HG03460 (cell line): Measurements from ENCODE around the gene ANAPC15.
"Not testable (repeated sequence)": the region's sequence is repeated elsewhere in the genome, so short reads cannot be mapped to it uniquely, and the experiment has no call there.

Source experiments
- ATAC-seq: cut with Tn5 transposase; IDR thresholded peaks from one replicate; pipeline ENCODE4 v1.9.1; 2021; ENCODE audit not compliant: unreplicated experiment

Gene ANAPC15

GRCh38 chr11:72112143-72112977, at the start of gene ANAPC15:
Gene ANAPC15 (minus strand): TSS chr11:72112695. CDS start chr11:72111276, 1,419 bp downstream.
- peak; percentile 90 for ATAC-seq

DNA sequence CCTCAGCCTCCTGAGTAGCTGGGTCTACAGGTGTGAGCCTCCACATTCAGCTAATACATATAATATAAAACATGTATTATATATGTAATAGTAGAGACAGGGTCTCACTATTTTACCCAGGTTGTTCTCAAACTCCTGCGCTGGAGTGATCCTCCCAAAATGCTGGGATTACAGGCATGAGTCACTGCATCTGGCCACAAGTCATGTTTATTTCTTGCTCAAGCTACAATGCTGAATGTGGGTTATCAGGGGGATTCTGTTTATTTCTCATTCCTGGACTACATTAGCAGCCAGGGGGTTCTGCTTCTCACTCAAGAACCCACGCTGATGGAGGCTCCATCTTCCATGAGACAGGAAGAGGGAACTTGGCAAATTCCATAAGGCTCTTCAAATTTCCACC, 47.8 kb upstream of the ANAPC15 start:
- ATAC-seq = no peak

DNA sequence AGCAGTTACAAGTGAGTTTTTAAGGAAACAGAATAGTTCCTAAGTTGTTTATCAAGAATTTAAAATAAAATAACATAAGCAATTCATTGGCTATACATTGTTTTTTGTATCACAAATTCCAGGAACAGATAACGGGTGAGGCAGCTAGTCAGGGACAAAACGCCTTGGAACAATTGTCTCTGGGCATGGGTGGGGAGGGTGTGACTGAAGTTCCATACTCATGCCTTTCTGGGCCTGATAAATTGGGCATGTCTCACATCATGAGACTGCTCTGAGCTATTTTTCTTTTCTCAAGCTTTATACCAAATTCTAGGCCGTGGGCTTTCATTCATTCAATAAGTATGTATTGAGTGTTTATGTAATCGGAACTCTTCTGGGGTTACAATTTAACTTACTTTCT, 44.6 kb upstream of the ANAPC15 start:
- no peak for ATAC-seq

- no peak for ATAC-seq
Measured at GRCh38 chr11:72155751-72156150, 43.3 kb upstream of the ANAPC15 start.

DNA sequence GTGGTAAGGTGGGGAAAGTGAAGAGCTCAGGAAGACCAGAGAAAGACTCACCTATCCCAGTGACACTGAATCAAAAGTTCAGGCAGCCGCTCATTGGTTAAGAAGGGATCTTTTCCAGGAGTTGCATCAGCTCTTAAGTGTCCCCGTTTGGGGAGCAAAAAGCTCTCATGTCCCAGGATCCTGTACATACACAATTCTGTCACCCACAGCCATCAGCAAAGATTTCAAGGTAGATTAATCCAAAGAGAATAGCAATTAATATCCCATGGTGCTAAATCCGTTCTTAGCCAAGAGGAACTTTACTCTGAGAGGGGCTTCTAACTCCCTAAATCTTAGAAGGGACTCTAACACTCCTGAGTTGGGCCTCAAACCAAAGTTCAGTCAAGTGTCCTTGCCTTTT, 42.3 kb upstream of the ANAPC15 start:
- no peak for ATAC-seq

DNA sequence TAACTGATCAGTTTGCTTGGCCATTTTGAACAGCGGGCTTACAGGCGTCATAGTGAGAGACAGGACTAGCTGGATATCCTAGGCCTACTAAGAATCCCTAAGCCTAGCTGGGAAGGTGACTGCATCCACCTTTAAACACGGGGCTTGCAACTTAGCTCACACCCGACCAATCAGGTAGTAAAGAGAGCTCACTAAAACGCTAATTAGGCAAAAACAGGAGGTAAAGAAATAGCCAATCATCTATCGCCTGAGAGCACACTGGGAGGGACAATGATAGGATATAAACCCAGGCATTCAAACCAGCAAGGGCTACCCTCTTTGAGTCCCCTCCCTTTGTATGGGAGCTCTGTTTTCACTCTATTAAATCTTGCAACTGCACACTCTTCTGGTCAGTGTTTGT, 41.4 kb upstream of the ANAPC15 start:
- not testable (repeated sequence) for ATAC-seq

- no peak for ATAC-seq
Measured at GRCh38 chr11:72150882-72151281, 38.4 kb upstream of the ANAPC15 start.

DNA sequence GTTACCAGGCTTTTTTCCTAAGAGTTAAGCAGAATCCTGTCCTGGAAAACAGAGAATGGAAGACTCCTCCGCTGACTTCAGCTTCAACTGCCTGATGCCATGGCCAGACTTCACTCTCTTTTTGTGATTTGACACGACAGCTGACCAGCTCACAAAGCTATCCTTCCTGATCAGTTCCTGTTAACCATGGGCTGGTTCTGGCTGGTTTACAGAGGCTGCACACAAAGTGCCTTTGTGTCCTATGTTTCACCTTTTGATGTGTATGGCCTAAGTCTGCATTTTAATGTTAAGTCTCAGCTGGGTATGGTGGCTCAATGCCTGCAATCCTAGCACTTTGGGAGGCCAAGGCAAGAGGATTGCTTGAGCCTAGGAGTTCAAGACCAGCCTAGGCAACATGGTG, 34.1 kb upstream of the ANAPC15 start:
- no peak for ATAC-seq

- no peak for ATAC-seq
Measured at GRCh38 chr11:72144807-72145565, 32.5 kb upstream of the ANAPC15 start.

GRCh38 chr11:72142543-72142942, 30.0 kb upstream of the ANAPC15 start:
- not testable (repeated sequence) for ATAC-seq

DNA sequence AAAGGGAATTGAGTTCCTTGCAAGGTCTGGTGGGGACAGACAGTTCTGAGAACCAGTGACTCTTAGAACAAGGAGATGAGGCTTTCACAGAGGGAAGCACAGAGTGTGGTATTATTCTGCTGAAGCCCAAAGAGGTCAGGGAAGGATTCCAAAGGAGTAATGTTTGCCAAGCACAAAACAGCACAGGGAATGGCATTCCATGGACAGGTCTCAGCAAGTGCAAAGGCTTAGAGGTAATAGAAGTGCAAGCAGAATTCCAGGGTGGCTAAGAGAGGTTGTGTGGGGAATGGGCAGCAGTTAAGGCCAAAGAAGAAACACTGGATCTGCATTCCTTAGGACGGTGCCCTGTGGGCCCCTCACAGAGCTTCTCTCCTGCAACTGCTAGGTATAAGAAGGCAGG, 29.6 kb upstream of the ANAPC15 start:
- ATAC-seq = not testable (repeated sequence)

DNA sequence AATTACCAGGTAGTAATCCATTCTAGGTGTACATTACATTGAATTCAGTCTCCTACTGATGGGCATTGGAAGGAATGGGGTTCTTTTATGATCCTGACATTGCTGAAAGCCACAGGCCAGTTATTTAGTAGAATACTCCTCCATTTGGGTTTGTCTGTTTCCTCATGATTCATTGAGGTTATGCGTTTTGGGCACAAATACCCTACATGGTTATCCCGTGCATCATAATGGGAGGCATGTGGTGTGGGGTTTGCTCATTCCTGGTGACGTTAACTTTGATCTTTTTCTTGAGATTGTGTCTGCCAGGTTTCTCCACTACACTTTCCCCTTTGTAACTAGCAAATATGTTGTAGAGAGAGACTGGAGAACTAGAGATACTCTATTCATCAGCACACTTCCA, 28.6 kb upstream of the ANAPC15 start:
- no peak for ATAC-seq

DNA sequence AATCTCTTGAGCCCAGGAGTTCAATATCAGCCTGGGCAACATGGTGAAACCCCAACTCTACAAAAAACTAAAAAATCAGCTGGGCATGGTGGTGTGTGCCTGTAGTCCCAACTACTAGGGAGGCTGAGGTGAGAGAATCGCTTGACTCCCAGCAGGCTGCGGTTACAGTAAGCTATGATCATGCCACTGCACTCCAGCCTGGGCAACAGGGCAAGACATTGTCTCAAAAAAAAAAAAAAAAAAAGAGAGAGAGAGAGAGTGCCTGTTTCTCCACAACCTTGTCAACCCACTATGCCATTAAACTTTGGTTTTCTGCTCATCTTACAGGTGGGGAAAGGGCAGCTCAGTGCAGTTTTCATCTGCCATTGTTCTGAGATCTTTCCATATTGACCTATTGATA, 28.2 kb upstream of the ANAPC15 start:
- ATAC-seq = no peak

DNA sequence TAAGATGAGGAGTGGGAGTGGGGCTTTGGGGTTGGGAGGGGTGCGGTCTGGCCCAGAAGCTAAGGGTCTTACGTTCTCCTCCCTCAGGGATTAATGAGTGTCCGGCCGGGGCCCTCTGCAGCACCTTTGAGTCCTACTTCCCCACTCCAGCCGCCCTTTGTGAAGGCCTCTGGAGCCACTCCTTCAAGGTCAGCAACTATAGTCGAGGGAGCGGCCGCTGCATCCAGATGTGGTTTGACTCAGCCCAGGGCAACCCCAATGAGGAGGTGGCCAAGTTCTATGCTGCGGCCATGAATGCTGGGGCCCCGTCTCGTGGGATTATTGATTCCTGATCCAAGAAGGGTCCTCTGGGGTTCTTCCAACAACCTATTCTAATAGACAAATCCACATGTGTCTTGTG, 27.0 kb upstream of the ANAPC15 start:
- ATAC-seq = no peak

DNA sequence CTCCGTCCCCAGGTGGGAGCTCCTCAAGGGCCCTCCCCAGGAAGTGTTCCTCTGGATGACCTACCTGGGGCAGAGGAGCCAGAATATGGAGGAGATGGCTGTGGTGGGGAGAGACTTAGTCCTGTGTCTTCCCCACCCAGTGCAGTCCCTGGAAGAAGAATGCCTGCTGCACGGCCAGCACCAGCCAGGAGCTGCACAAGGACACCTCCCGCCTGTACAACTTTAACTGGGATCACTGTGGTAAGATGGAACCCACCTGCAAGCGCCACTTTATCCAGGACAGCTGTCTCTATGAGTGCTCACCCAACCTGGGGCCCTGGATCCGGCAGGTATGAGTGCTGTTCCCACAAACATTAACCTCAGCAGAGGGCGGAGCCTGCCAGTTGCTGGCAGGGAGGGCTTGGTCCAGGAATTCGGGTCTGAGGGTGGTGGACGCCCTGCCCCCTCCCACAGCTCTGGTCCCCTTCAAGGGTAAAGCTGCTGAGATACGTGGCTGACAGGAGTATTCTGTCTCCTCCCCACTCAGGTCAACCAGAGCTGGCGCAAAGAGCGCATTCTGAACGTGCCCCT, 26.4 kb upstream of the ANAPC15 start:
- no peak for ATAC-seq

DNA sequence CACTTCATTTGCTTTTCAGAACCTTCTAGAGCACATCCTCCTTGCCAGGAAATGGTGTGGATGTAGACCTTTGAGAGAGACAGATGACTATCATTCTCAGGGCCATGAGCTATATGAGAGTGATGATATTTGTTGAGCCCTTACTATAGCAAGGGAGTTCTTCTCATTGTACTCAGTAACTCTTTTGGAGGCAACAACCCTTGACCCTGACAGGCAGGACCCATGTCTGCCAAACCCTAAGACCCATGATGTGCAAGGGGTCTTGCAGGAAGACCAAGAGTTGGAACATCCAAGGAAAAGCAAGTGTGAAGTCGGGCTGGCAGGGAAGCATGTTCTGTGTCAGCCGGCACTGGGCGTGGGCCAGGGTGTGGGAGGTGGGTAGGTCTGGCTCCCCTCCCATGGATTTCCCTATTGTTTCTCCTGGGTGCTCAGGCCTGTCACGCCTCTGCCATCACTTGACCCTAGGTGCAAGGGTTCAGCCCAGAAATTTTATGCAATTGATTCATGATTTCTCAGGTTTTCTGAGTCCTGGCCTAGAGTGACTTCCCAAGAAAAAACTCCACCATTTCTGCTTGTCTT, 24.3 kb upstream of the ANAPC15 start:
- no peak for ATAC-seq

GRCh38 chr11:72135891-72136683, 23.6 kb upstream of the ANAPC15 start:
- no peak for ATAC-seq

GRCh38 chr11:72135473-72135872, 23.0 kb upstream of the ANAPC15 start, which contains the start of gene FOLR3:
Gene FOLR3 (plus strand): TSS chr11:72135725. CDS start chr11:72135953, 228 bp downstream.
- not testable (repeated sequence) for ATAC-seq

DNA sequence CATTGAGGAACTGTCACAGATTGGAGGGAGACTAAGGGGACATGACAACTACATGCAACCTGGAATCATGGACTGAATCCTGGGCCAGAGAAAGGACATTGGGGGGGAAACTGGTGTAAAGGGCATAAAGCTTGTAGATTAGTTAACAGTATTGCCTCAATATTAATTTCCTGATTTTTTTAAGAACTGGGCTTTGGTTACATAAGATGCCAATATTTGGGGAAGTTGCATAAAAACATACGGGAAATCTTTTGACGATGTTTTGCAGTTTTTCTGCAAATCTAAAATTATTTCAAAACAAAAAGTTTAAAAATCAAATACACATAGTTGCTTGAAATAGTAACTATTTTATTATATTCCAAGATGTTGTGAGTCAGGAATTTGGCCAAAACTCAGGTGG, 20.2 kb upstream of the ANAPC15 start:
- no peak for ATAC-seq

GRCh38 chr11:72129381-72129780, 16.9 kb upstream of the ANAPC15 start:
- no peak for ATAC-seq

DNA sequence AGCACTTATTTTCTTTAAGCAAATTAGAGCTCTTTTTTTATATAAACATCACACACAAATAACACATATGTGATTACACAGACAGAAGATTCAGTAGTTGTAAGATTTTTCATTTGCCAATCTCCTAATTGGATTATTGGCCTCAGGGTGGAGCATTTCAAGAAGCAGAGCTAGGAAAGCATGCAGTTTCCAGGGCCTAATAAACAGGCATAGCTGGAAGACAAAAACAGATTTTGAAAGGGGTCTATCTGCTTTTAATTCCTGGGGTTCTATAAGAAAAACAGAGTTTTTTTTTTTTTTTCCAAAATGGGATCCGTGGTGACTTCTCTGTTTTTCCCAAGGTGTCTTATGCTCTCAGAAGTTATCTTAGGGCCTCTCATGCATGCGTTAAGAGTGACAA, 15.4 kb upstream of the ANAPC15 start:
- no peak for ATAC-seq
